KOPT-K1 (cell line): ENCODE data around the gene EPB41L2.
"Not testable (repeated sequence)": the region's sequence is repeated elsewhere in the genome, so short reads cannot be mapped to it uniquely, and the experiment has no call there.

Experiments used
- H3K27ac ChIP-seq: fragments of 200-600 bp; sonication (generic); 2 replicates; pipeline ENCODE4 v1.5.1; 2016; ENCODE audit warnings: antibody characterized with exemption, mild to moderate bottlenecking, low read depth, low read length; ENCODE audit not compliant: poor library complexity, severe bottlenecking
- H3K36me3 ChIP-seq: fragments of 200-600 bp; sonication (generic); 2 replicates; pipeline ENCODE4 v1.5.1; 2017; ENCODE audit warnings: antibody characterized with exemption, mild to moderate bottlenecking, low read length, moderate library complexity; ENCODE audit not compliant: insufficient read depth
- H3K9me3 ChIP-seq: fragments of 200-600 bp; sonication (generic); 2 replicates; pipeline ENCODE4 v1.5.1; 2017; ENCODE audit warnings: antibody characterized with exemption, low read length, mild to moderate bottlenecking; ENCODE audit not compliant: insufficient read depth, poor library complexity, severe bottlenecking

EPB41L2 gene

GRCh38 chr6:130825772-130826441 lies 237.1 kb downstream of the EPB41L2 start:
- Histone ChIP-seq H3K27ac (peak overlapping the region; percentile 18), H3K9me3 (no peaks in the 10 kb centered on the region), H3K36me3 (no peaks in the 10 kb centered on the region)

GRCh38 chr6:130824978-130825694 lies 237.9 kb downstream of the EPB41L2 start:
- no peaks in the 10 kb centered on the region for H3K9me3 ChIP-seq
- H3K27ac ChIP-seq, result peak overlapping the region; percentile 18
- H3K36me3 ChIP-seq, result no peaks in the 10 kb centered on the region

GRCh38 chr6:130822736-130823135 lies 240.3 kb downstream of the EPB41L2 start:
- Histone ChIP-seq H3K9me3 (no peaks in the 10 kb centered on the region), H3K36me3 (no peaks in the 10 kb centered on the region)

DNA sequence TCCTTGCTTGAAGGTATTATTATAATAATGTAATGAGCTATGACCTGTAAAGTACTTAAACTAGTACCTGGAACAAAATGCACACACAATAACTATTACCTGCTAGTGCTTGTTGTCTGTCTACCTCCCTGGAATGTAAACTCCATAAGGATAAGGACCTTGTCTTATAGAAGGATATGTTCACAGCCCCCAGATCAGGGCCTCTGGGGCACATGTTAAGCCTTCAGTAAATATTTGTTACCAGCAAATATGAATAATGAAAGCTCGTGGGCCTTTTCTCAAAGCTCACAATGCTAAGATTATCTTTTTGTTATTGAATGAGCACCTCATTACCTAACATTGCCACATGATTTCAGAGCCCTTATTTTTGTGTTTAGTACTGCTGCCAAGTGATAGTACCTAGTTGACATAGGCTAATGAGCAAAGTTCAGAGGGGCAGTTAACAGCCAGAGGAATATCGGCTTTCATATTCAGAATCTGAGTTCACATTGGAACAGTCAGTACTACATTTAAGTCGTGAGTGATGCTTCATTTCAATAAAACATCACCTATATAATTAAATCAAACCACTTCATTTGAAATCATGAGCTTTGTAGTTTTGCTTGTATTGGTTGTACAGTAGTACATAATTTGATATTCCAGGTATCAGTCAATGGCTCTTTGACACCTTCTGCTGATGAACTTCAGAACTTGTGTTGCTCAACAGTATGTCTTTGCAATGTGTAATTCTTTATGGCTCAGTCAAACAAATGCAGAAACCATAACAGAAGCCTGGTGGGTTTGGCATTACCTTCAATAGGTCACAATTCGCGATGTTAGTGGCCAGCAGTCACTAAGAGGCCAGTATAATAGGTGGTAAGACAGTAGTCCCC lies 247.6 kb downstream of the EPB41L2 start:
- Histone ChIP-seq H3K9me3 (no peaks in the 10 kb centered on the region), H3K27ac (no peak overlapping the region), H3K36me3 (no peaks in the 10 kb centered on the region)

More at GRCh38 chr6:130822736-130823135, 240.3 kb downstream of the EPB41L2 start:
- H3K27ac ChIP-seq, result no peak overlapping the region

DNA sequence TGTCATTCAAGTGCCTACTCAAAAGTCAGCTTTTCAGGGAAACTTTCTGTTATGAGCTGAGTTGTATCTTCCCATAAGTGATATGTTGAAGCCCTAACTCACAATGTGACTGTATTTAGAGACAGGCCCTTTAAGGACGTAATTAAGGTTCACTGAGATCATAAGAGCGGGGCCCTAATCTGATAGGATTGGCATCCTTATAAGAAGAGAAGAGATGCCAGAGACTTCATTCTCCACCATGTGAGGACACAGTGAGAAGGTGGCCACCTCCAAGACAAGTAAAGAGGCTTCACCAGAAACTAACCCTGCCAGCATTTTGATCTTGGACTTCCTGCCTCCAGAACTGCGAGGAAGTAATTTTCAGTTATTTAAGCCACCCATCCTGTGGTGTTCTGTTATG lies 248.5 kb downstream of the EPB41L2 start:
- H3K36me3 ChIP-seq, result no peaks in the 10 kb centered on the region
- H3K27ac ChIP-seq, result no peak overlapping the region
- no peaks in the 10 kb centered on the region for H3K9me3 ChIP-seq

DNA sequence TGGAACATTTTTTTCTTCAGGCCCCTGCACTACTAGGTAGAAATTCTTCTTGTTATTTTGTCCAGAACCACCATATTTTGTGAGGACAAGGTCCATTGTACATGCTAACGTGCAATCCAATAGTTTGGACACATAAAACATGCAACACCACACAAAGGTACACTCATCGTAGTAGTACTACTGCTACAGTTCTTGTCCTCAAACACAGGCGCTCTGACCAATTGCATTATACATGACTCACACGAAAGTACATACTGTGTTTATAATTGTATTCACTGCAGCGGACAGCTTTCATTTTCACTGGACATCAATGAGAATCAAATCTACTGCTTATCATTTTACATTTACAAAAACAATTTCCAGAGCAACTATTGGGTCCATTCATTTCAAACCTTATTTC lies 251.1 kb downstream of the EPB41L2 start:
- no peaks in the 10 kb centered on the region for H3K36me3 ChIP-seq
- H3K9me3 ChIP-seq, result no peaks in the 10 kb centered on the region
- no peak overlapping the region for H3K27ac ChIP-seq

DNA sequence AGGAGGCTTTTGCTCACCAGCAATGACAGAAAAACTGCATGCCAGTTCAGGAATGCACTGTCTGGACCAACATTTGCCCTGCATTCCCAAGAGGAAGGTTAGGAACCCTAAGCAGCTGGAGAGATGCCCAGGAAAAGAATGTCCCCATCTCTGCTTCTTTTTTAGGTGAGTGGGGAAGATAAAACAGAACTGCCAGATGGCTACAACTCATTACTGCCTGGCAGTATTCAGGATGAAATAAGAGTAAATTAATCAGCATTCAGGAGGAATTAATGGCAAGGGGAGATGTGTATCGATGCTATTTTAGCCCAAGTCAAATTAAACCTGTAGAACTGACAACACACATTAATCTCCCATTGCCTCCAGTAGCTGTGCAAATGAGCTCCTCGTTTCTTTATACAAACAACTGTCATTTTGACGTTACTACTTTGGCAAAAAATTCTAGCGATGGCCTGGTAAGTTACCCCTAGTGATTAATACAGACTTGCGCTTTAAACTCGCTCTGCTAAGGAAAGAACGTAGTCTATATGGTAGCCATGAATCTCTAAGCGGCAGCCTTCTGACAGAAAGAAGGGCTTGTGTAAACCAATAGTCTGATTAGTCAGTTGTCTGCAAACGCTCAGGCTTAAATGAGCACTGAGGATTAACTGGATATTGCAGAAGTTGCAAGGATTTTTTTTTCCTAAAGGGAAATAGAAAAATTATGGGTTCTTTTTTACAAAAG lies 252.6 kb downstream of the EPB41L2 start:
- Histone ChIP-seq H3K36me3 (no peaks in the 10 kb centered on the region), H3K27ac (no peak overlapping the region), H3K9me3 (no peaks in the 10 kb centered on the region)

DNA sequence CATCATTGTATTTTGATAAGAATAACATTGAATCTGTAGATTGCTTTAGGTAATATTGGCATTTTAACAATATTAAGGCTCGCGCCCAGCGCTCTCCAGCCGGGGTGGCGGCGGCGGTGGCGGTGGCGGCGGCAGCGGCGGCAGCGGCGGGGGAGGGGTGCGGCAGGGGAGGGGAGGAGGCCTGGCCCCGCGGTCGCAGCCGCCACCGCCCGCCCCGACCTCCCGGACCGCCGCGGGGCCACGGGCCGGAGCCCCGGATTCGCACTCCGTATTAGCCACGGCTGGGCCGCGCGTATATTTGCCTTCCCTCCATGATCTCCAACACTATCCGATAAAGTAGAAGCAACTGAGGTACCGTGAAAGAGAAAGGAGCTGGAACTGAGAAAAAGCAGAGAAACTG lies 261.7 kb downstream of the EPB41L2 start:
- H3K27ac ChIP-seq, H3K36me3 ChIP-seq: not testable (repeated sequence)
- peaks cover 19% of the 10 kb centered on the region for H3K9me3 ChIP-seq

DNA sequence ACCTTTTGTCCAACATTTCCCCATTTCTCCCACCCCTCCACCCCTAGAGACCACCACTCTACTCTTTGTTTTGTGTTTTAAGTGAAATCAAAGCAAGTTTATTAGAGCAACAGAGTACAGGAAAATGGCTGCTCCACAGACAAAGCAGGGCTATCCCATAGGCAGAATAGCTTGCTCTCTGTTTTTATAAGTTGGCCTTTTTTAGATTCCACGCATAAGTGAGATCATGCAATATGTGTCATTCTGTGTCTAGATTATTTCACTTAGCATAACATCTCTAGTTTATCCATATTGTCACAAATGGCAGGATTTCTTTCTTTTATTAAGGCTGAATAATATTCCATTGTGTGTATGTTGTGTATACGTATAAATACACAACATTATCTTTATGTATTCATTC lies 266.0 kb downstream of the EPB41L2 start:
- H3K9me3 ChIP-seq, result peaks cover 19% of the 10 kb centered on the region
- no peaks in the 10 kb centered on the region for H3K36me3 ChIP-seq
- H3K27ac ChIP-seq, result no peak overlapping the region

- peaks cover 19% of the 10 kb centered on the region for H3K9me3 ChIP-seq
- H3K36me3 ChIP-seq, result no peaks in the 10 kb centered on the region
- H3K27ac ChIP-seq, result no peak overlapping the region
These were observed 266.6 kb downstream of the EPB41L2 start for GRCh38 chr6:130796313-130796905.

GRCh38 chr6:130794738-130795137 lies 268.3 kb downstream of the EPB41L2 start:
- H3K36me3 ChIP-seq, result no peaks in the 10 kb centered on the region
- no peak overlapping the region for H3K27ac ChIP-seq
- H3K9me3 ChIP-seq, result peaks cover 7% of the 10 kb centered on the region

- Histone ChIP-seq H3K36me3 (no peaks in the 10 kb centered on the region), H3K27ac (no peak overlapping the region), H3K9me3 (peaks cover 7% of the 10 kb centered on the region)
These were observed 268.9 kb downstream of the EPB41L2 start for GRCh38 chr6:130794010-130794697.
